DMS153 treated with DMSO at 0.1 percent for 48 hours (cell line): ENCODE results near the gene URM1.

Experiments used
- DNase-seq: peaks from one replicate; lab custom pipeline; 2025; ENCODE audit not compliant: unreplicated experiment; lab: John Stamatoyannopoulos, UW

Gene URM1

DNA sequence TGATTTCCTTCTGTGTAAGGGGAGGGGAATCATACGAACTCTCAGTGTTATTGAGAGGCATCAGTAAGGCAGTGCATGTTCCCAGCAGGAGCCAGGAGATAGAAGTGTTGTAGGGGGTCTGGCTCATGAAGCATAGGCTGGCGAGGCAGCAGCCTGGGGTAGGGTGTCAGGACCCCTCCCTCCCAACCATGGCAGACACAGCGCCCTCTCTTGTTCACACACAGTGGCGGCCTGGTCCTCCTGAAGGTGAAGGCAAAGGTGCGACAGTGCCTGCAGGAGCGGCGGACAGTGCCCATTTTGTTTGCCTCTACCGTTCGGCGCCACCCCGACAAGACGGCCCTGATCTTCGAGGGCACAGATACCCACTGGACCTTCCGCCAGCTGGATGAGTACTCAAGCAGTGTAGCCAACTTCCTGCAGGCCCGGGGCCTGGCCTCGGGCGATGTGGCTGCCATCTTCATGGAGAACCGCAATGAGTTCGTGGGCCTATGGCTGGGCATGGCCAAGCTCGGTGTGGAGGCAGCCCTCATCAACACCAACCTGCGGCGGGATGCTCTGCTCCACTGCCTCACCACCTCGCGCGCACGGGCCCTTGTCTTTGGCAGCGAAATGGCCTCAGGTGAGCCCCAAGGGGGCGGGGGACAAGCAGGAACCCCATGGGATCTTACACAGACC, 26.1 kb upstream of the URM1 start:
- no peak for DNase-seq

DNA sequence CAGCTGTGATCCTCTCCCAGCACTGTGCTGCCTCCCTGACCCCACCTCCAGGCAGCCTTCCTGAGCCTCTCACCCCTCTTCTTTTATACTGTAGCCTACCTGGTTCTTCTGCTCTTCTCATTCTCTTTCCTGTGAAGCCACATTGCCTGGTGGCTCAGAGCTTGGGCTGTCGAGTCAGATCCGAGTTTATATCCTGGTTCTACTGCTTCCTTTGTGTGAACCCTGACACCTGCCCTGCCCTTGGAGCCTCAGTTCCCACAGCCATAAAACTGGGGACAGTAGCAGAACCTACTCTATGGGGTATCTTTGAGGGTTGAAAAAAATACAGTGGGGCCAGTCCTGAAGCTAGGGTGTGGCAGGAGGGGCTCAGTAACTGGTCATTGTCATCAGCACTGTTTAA, 22.0 kb upstream of the URM1 start:
- DNase-seq = no peak

DNA sequence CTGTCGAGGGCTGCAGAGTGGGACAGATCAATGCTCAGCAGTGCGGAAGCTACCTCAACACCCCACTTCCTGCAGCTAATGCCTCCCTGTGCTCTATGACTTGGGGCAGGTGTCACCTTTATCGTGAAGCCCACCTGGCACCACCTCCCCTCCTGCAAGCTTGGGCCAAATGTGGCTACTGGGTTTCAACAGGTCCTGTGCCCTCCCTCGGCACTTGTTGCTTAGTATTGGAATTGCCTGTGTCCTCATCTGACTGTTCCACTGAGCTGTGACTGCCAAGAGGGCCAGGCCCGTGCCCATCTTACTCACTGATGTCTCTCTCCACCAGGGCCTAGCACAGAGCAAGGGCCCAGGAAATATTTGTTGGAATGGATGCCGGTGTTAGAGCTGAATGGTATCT, 21.4 kb upstream of the URM1 start:
- no peak for DNase-seq

DNA sequence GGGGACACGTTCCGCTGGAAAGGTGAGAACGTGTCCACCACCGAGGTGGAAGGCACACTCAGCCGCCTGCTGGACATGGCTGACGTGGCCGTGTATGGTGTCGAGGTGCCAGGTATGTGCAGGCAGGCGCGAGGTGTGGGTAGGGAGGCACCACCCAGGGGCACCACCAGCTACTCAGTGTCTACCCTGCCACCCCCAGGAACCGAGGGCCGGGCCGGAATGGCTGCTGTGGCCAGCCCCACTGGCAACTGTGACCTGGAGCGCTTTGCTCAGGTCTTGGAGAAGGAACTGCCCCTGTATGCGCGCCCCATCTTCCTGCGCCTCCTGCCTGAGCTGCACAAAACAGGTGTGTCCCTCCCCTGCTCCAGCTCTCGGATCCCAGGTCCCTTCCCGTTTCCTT, 15.7 kb upstream of the URM1 start:
- DNase-seq = no peak

DNA sequence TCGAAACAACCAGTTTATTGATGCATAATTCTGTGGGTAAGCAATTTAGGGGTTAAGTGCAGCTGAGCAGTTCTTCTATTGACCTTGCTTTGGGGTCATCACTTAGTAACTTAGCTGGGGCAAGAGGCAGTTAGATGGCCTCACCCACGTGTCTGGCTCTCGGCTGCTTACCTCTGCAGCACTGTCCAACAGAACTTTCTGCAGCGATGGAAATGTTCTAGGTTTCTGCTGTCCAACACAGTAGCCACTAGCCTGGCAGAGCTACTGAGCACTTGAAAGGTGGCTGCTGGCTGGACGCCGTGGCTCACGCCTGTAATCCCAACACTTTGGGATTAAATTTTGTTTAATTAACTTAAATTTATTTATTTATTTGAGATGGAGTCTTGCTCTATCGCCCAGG, 13.1 kb upstream of the URM1 start:
- no peak for DNase-seq

DNA sequence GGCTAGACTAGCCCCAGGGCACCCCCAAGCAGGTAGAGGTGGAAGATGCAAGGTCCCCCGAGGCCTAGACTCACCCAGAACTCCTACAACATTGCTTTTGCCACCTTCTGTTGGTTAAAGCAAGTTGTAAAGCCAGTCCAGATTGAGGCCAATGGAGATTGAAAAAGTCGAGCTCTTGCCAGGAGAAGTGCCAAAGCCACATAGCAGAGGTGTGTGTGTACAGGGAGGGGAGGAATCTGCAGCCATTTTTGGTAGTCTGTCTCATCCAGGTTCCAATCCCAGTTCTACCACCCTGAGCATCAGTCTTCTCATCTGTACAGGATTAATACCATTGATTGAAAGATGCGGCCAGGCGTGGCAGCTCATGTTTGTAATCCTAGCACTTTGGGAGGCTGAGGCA, 12.3 kb upstream of the URM1 start:
- DNase-seq = no peak

DNA sequence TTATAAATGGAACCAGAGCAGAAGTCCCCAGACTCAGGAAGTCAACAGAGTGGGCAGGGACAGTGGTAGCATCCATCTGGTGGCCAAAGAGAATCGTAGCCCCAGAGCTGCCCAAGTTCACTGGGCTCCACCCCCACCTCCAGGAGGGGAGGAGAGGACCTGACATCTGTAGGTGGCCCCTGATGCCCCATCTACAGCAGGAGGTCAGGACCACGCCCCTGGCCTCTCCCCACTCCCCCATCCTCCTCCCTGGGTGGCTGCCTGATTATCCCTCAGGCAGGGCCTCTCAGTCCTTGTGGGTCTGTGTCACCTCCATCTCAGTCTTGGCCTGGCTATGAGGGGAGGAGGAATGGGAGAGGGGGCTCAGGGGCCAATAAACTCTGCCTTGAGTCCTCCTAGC, 10.3 kb upstream of the URM1 start:
- no peak for DNase-seq

DNA sequence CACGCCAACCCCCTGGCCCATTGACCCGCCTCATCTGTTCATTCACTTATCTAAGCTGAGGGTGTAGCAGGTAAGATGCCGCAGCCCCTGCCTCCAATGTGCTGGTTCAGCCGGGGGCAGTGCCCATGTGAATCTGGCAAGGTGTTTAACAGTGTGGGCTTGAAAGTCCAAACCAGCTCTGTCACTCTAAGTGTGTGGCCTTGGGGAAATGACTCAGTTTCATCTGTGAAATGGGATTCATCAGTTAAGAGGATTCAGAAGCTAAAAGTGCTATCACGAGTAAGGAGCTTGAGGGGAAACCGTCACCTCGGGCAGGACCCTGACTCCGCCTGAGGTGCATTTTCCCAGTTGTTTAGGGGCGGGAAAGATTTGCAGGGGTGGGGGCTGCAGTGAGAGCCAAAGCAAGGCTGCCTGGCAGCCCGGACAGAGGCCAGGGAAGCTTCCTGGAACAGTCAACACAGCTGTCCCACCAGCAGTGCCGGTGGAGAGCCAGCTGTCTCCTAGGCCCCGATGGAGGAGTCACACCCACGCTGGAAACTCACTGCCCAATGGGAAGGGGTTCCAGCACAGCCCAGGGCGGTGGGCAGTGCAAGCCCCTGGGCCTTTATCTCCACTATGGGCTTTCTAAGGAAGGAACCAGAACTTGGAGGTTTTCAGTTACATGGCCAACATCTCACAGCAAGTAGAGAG, 9.7 kb upstream of the URM1 start:
- no peak for DNase-seq

DNA sequence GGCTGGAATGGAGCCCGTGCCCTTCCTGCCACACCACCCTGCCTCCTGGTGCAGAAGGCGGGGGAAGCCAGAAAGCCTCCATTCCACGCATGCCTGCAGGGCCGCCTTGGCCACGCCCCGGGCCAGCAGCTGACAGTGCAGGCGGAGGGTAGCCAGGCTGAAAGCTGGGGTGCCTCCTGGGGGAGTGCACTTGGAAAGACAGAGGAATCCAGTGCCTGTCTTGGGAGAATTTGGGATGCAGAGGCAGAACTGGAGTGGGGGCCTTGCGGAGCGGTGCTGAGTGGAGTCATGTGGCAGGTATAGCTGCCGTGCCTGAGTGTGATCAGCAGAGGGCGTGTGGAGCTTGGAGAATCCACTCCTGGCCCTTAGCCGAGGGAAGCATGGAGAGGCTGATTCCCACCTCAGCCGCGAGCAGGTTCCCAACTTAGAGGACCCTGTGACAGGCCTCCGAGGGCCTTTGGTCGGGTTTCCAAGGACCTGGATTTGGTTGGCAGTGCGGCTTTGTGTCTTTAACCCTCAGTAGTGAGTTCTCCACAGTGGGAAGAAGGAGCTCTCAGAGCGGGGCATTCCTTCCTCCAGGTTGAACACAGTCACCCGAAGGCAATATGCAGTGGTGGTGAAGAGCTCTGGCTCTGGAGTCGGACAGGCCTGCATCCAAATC, 9.1 kb upstream of the URM1 start:
- DNase-seq = peak; percentile 48

DNA sequence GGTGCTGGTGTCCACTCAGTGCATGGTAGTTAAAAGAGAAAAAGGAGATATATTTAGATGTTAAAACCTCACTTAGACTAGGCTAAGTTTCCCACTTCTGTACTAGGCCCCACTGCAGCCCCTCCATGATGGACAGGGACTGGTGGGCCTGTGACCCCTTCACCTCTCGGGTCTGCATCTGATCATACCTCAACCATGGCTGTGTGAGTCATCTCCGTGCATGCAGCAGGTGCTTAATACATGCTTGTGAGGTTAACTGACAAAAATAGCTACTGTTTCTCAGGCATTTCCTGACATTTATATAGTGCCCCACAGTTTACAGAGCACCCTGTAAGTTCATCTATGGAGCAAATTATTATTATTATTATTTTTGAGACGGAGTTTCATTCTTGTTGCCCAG, 8.4 kb upstream of the URM1 start:
- no peak for DNase-seq

DNA sequence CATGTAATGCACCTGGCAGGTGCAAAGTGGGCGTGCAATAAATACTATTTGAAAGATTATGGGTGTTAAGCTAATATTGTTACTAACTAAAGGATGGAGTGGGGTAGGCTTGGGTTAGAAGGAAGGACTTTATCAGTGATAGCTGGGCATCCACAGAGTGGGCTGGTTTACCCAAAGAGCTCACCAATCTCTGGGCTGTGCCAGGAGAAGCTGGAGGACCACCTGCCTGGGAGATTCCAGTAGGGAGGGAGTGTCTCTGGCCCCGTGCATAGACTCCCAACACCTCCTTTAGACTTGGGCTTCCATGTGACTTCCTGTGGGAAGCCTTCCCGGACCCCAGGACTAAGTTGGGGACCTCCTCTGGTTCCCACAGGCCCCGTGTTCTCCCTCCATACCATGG, 5.6 kb upstream of the URM1 start:
- no peak for DNase-seq

DNA sequence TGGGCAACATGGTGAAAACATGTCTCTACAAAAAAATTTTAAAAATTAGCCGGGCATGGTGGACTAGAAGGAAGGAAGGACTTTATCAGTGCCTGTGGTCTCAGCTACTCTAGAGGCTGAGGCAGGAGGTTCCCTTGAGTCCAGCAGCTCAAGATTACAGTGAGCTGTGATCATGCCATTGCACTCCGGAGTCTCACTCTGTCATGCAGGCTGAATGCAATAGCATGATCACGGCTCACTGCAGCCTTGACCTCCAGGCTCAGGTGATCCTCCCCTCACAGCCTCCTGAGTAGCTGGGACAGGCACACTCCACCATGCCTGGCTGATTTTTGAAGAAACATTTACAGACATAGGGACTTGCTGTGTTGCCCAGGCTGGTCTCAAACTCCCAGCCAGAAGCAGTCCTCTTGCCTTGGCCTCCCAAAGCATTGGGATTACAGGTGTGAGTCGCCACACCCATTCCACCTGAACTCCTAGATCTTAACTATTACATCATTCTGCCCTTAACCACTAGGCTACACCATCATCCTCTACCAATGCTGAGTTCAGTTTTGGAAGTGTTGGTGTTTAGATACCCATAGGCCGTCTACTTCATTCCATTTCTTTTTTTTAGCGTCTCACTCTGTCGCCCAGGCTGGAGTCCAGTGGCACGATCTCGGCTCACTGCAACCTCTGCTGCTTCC, 2.0 kb upstream of the URM1 start:
- DNase-seq = no peak

DNA sequence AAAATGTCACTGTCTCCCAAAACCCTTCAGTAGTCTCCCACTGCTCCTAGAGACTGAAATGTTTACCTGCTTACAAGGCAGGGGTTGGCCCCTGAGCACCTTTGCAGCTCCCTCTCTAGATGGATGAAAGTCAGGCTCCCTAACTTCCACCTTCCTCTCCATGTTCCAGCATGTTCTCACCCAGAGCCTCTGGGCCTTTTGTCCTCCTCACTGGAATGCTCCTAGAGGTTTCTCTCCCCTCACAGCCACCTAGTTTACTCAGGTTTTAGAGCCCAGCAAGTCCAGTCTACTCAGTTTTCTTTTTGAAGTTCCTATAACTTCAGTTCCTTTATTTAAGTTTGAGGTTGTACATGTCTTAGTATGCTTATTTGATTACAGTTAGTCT, 815 bp upstream of the URM1 start:
- DNase-seq = no peak

DNA sequence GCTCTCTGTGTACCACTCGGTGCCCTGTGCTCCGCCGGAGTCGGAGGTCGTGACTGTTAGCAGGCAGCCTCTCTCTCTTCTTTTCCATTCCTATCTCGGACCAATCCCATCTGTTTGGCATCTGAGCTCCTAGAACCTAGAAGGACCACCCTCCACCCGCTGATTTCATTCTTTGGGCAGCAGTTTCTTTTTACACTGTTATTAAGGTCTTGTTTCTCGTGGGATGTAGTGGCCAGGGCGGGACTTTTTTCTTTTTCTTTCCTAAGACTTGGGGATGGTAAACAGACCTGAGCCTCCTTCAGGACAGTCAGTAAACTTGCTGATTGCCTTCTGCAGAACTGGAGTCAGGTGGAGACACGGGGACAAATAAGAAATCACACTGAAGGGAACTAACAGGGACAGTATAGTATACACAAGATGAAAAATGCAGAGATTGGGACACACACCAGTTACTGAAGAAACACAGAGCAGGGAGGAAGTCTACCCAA, 500 bp downstream of the URM1 start:
- no peak for DNase-seq

DNA sequence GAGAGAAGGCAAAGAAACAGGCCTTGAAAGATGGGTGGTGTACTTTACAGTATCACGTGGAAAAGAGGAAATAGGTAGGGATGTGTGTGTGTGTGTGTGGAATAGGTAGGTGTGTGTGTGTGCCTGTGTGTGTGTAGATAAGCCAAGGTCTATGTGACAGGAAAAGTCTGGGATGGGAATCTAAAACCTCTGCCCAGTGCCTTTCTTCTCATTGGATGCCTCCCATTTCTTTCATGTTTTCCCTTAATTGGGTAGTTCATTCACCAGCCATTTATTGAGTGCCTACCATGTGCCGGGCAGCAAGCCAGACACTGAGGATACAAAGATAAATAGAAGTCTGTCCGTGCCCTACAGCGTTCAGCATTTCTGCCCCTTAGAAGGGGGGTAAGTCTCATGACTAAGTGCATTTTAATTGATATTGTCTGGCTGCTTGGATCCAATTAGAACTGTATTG, 1.0 kb downstream of the URM1 start:
- no peak for DNase-seq

DNA sequence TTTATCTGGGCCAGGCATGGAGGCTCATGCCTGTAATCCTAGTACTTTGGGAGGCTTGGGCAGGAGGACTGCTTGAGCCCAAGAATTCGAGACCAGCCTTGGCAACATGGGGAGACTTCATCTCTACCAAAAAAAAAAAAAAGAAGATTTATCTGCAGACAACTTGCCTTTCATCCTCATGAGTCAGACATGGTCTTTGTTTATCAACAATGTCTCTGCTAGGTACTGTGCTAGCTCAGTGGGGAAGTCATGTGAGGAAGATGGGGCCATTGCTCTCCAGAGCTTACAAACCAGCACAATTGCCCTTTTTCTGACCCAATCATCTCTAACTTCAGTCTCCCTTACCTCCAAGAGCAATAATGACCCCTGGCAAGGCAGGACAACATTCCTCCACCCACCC, 1.6 kb downstream of the URM1 start:
- no peak for DNase-seq

DNA sequence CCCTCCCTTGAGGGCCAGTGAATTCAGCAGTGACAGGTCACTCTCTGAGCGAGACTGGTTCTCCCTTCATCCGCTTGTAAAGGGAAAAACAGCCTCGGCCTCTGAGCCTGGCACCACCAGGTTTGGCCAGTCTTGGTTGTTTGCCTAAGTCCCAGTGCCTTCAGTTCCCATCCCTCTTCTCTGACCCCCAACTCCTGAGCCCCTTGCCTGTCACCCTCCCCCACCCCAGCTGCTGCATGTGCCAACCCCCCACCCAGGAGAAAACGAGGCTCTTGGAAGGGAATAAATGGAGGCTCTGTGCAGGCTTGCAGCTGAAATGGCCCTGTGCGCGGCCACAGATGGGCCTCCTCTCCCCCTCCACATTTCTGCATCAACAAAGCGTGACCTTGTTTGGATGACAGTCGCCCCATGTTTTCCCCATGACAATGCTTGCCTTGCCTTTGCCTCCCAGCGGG, 3.1 kb downstream of the URM1 start:
- no peak for DNase-seq

DNA sequence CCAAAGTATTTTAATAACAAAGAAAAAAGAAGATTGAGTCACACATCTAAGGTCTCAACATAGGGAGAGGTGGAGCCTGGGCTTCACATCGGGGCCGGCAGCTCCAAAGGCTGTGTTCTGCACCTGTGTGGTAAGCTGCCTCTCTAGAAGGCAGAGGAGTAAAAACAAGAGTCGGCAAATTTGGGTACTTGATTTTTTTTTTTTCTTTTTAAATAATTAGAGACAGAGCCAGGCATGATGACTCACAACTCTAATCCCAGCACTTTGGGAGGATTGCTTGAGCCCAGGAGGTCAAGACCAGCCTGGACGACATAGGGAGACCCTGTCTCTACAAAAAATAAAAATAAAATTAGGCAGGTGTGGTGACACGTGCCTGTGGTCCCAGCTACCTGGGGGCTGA, 4.7 kb downstream of the URM1 start:
- DNase-seq = no peak

DNA sequence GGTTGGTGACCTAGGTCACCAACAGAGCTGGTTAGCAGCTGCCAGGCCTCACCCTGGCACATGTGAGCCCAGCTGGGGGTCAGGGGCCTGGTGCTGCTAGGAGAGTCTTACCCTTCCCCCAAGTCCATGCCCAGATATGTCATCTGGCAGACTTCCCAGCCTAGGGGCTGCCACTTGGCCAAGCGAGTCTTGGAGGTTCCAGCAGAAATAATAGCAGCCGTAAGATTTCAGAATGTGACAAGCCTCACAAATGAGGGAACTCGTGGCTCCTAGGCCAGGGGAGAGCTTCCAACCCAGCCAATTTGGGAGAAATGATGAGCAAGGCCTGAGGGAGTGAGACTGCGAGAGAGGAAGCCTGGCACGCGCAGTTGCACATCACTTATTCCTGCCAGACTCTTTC, 11.1 kb downstream of the URM1 start:
- DNase-seq = no peak

DNA sequence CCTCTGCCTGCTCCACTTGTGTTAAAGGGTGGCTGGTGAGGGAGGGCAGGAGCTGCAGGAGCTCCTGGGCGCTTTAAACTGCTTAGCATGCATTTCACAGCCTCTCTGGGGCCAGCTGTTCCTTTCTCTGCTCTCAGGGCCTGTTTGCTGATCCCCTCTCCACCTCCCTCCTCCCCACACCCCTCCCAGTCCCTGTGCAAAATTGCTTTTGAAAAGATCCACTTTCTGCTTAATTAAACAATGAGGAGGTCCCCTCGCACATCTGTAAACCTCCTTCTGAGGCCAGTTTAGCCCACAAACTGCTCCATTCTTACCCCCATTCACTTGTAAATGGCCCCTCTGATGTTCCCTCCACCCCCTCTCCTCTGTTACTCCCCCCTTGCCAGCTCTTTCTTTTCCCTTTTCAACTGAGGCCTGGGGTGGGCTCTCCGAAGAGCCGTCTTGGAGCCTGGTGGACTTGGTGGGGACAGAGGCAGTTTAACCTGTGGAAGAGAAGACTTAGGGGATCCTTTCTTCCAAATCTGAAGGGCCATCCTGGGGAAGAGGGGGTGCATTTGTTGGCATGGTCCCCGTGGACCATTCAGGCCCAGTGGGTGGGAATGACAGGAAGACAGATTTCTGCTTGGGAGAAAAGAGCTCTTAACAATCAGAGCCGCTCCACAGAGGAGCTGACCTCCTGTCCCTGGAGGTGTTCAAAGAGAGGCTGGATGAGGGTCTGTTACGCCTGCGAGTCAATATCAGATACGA, 12.0 kb downstream of the URM1 start:
- no peak for DNase-seq

DNA sequence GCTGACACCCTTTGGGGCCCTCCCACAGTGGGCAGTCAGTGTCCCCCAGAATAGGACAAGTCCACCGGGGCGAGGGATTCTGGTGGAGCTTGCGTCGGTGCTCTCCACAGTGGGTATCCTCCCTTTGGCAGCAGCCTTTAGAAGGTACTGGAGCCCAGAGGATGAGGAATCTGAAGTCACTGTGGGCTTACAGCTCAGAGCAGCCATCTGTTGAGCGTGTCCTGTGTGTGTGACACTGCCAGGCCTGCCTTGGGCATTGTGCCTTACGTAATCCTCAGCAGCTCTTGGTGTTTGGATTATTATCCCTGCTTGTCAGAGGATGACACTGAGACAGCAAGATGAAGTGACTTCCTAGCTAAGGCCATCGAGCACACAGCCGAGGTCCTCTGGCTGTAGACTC, 12.6 kb downstream of the URM1 start:
- DNase-seq = no peak
